Globus pallidus (tissue), 1 donor: ENCODE data around the gene ERVH48-1.
"Not testable (repeated sequence)": the region's sequence is repeated elsewhere in the genome, so short reads cannot be mapped to it uniquely, and the experiment has no call there.

ENCODE experiments used
- DNase-seq: peaks from one replicate; pipeline ENCODE4 v3.0.0-alpha.2; 2015; ENCODE audit warnings: low spot score

ERVH48-1 gene

GRCh38 chr21:42925114-42925926, at the start of gene ERVH48-1:
ERVH48-1 (minus strand) TSS chr21:42925630; CDS start chr21:42919006, 6,624 bp downstream.
- DNase-seq = no peak

- peak; percentile 99 for DNase-seq
Observed at GRCh38 chr21:42973991-42974831, 48.8 kb upstream of the ERVH48-1 start, which contains the start of gene PKNOX1. PKNOX1 (plus strand) TSS chr21:42974562; CDS start chr21:43004382, 29,820 bp downstream.

DNA sequence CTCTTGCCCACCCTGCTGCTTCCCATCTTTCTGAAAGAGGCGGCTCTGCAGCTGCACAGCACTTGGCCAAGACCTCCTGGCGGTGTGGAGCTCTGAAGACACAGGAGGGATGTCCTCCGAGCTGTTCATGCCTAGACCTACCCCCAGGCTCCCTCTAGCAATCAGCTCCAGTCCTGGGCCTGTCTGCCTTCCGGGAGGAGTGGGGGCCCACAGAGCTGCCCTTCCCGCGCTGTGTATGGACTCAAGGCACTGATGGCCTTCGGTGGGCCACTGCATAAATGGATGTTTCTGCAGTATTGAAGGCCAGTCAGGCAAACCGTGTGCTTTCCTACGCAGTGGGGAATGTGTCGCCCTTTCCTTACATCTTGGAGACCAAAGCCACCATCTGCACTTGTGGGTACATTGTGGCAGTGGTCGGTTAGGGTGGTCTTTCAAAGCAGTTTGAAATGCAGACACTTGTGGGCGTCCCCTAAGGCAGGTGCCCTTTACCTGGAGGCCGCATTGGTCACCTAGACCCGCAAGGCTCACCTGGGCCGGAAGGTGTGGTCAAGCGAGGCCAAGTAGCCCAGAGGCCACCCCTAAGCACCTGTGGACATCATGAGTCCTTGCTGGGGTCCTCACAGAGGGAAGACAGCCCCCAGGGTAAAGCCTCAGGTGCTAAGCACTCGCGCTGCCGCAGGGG, 48.0 kb upstream of the ERVH48-1 start:
- DNase-seq = peak; percentile 9

DNA sequence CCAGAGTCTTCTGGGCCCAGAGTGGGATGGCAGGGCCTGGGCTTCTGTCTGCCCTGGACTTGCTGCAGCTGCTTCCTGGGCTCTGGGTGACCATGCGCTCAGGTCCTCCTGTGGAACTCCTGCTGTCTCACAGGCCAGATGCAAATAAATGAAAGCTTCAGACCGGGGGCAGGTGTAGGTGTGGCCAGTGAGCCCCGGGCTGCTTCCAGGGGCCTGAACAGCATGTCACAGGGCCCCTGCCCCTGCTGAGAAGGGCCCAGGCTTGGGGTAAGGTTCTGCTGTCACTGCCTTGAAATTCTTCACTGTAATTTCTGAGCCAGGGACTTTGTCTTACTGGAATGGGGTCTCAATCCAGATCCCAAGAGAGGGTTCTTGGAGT, 46.5 kb upstream of the ERVH48-1 start:
- DNase-seq = no peak

GRCh38 chr21:42970946-42971653, 45.7 kb upstream of the ERVH48-1 start:
- no peak for DNase-seq

GRCh38 chr21:42969193-42969600, 43.8 kb upstream of the ERVH48-1 start:
- no peak for DNase-seq

DNA sequence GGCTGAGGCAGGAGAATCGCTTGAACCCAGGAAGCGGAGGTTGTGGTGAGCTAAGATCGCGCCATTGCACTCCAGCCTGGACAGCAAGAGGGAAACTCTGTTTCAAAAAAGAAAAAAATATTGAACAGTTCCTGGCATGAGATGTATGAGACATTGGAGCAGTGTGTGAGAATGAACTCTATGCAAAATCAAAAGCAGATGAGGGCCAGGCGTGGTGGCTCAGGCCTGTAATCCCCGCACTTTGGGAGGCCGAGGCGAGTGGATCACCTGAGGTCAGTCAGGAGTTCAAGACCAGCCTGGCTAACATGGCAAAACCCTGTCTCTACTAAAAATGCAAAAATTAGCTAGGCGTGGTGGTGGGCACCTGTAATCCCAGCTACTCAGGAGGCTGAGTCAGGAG, 42.2 kb upstream of the ERVH48-1 start:
- not testable (repeated sequence) for DNase-seq

- no peak for DNase-seq
Observed at GRCh38 chr21:42965211-42965560, 39.8 kb upstream of the ERVH48-1 start.

DNA sequence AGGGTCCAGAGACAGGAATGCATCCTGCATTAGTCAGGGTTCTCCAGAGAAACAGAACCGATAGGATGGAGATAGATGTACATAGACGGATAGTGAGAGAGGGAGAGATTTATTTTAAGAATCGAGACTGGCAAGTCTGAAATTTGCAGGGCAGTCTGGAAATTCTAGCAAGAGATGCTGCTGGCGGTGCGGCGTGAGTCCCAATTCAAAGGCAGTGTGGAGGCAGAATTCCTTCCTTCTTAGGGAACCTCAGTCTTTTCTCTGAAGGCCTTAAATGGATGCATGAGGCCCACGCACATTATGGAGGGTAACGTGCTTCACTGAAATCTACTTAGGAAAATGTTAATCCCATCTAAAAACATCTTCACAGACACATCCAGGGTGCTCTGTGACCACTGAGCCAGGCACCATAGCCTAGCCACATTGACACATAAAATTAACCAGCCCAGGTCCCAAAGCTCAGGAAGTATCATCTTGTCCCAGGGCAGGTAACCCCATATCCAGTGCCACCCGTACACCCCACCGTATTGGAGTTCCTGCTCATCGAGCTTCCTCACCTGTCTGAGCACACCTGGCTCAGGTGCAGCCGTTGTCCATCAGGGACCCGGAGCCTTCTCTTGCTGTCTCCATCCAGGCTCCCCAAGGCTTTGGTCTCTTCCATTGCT, 39.2 kb upstream of the ERVH48-1 start:
- DNase-seq = no peak

DNA sequence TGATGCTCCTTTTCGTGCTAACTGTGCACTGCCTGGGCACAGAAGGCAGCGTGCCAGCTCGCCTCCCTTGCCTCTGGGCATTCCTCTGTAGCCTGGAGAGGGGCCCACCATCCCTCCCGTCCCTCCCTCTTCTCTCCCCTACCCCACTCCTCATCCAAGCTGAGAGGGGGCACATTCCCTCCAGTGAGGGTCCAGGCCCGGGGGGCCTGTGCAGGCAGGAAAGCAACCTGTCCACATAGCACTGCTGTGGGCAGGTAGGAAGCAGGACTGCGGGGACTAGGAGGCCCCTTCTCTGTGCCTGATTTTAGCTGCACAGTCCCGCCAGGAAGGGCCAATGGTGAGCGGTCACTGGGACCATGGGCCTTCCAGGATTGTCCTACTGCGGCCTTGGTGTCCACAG, 38.7 kb upstream of the ERVH48-1 start:
- no peak for DNase-seq

GRCh38 chr21:42962380-42963007, 37.1 kb upstream of the ERVH48-1 start:
- no peak for DNase-seq

DNA sequence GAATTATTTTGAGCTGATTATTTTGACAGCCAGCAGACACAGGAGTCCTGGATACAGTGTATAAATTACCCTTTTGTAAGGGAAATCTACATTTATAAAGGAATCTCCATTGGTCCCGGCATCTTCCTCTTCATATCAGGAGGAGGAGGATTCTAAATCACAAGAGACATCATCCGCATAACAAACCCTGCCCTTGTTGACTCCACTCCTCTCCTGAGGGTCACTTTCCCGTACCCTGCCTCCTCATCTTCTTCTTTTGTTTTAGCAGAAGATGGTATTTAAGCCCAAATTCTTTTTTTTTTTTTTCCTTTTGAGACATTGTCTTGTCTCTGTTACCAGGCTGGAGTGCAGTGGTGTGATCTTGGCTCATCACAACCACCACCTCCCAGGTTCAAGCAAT, 34.3 kb upstream of the ERVH48-1 start:
- DNase-seq = no peak

GRCh38 chr21:42958122-42958521, 32.7 kb upstream of the ERVH48-1 start:
- not testable (repeated sequence) for DNase-seq

DNA sequence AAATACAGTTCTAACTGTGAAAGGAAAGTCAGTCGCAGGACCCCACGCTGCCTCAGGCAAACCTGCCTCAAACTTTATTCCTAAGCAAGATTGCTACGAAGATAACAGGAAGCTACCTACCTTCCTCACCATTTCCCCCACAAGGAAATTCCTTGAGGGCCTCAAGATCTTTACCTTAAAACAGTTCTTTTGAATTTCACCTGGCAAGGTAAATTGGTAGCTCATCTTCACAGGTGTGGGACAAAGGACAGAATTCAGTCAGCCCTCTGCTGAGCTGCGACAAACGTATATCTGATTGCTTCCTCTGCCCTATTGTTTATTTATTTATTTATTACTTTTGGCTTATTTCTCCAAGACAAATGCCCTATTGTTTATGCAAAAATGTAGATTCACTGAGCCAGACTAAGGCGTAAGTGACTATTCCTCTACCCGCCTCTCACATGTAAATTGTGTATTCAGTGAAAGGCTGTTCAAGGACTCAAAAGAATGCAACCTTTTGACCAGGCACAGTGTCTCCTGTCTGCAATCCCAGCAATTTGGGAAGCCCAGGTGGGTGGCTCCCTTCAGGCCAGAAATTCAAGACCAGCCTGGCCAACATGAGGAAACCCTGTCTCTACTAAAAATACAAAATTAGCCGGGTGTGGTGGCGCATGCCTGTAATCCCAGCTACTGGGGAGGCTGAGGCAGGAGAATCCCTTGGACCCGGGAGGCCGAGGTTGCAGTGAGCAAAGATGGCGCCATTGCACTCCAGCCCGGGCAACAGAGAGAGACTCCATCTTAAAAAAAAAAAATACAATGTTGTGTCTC, 31.6 kb upstream of the ERVH48-1 start:
- DNase-seq = no peak

- not testable (repeated sequence) for DNase-seq
Observed at GRCh38 chr21:42951193-42951592, 25.8 kb upstream of the ERVH48-1 start.

DNA sequence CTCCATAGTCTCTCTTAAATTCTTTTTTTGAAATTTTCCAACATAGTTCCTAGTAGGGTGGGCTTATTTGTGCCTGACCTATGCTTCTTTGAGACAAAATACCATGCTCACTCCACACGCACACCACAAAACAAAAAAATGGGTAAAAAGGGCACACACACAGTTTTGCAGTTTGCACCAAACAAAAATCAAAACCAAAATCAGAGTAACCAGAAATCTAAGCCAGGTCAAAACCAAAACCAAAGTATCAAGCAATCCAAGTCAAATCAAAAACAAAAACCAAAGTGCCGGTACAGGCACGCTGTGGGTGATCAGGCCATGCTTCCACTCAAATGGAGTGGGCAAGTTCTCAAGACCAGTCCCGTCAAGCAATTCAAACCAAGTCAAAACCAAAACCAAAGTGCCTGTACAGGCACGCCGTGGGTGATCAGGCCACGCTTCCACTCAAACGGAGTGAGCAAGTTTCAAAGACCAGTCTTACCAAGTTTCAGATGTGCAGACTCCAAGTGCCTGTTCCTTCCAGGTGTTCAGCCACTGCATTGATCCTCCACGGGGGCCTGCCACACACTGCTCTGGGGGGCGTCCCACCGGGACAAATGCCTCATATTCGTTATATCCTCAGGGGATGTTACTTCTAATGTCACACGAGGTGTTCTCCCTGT, 23.8 kb upstream of the ERVH48-1 start:
- DNase-seq = not testable (repeated sequence)

DNA sequence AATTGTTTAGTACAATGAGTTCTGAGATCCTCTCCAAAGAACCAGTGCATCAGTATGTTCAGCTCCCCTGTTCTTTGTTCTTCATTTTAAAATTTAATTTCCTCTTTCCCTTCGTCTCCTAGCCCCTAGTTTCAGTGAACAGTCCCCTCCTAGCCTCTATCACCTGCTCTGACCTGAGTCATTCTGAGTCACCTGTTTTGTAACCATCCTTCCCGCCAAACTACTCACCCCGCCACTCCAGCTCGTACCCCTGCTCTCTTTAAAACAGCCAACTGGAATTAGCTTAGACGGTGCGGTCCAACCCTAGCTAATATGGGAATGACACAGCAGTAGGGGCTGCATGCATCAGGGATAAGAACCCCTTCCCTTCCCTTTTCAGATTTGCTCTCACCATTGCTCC, 16.8 kb upstream of the ERVH48-1 start:
- no peak for DNase-seq

DNA sequence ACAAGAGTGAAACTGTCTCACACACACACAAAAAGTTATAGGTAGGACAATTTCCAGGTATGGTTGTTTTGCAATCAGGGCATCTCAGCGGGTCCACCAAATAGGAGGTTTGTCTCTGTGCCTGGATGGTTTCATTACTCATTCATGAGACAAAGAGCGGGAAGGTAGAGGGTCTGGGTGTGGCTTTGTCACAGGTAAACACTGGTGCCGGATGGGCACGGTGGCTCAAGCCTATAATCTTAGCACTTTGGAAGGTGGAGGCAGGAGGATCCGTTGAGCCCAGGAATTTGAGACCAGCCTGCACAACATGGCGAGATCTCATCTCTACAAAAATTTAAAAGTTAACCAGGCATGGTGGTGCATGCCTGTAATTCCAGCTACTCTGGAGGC, 16.3 kb upstream of the ERVH48-1 start:
- no peak for DNase-seq
